ENCODE results near the gene TNFSF13B.

The TNFSF13B gene

GRCh38 chr13:108283110-108283509 is 13.6 kb downstream of the TNFSF13B start:
- Histone ChIP-seq H3K27ac (no peak overlapping the region), H3K27me3 (no peaks in the 10 kb centered on the region), H3K4me3 (ENCODE audit: low read depth in 1 of 2, low read length in 1 of 2) (no peak overlapping the region), H3K9me3 (no peaks in the 10 kb centered on the region), H3K36me3 (peaks cover 16% of the 10 kb centered on the region), H3K4me1 (ENCODE audit: control insufficient read depth in 1 of 2, insufficient read depth in 1 of 2, low read depth in 1 of 2, low read length in 1 of 2) (peaks cover 13 to 19% of the 10 kb centered on the region in 2 experiments)
- TF ChIP-seq CTCF (IDR thresholded peaks at IDR 0.05): no peak

GRCh38 chr13:108288741-108289140 is 19.2 kb downstream of the TNFSF13B start:
- Histone ChIP-seq H3K36me3 (peaks cover 35% of the 10 kb centered on the region), H3K4me1 (ENCODE audit: control insufficient read depth in 1 of 2, insufficient read depth in 1 of 2, low read depth in 1 of 2, low read length in 1 of 2) (no peaks in the 10 kb centered on the region), H3K9me3 (no peaks in the 10 kb centered on the region), H3K27me3 (no peaks in the 10 kb centered on the region), H3K27ac (no peak overlapping the region), H3K4me3 (ENCODE audit: low read depth in 1 of 2, low read length in 1 of 2) (no peak overlapping the region)
- TF ChIP-seq CTCF (IDR thresholded peaks at IDR 0.05): no peak

- Histone ChIP-seq H3K27me3 (no peaks in the 10 kb centered on the region), H3K9me3 (no peaks in the 10 kb centered on the region), H3K27ac (no peak overlapping the region), H3K4me3 (ENCODE audit: low read depth in 1 of 2, low read length in 1 of 2) (no peak overlapping the region), H3K4me1 (ENCODE audit: control insufficient read depth in 1 of 2, insufficient read depth in 1 of 2, low read depth in 1 of 2, low read length in 1 of 2) (no peaks in the 10 kb centered on the region), H3K36me3 (peaks cover 35% of the 10 kb centered on the region)
- TF ChIP-seq CTCF (IDR thresholded peaks at IDR 0.05): no peak
These were observed 20.3 kb downstream of the TNFSF13B start for GRCh38 chr13:108289819-108290218.

- Histone ChIP-seq H3K27me3 (no peaks in the 10 kb centered on the region), H3K27ac (no peak overlapping the region), H3K4me3 (ENCODE audit: low read depth in 1 of 2, low read length in 1 of 2) (no peak overlapping the region), H3K9me3 (no peaks in the 10 kb centered on the region), H3K4me1 (ENCODE audit: control insufficient read depth in 1 of 2, insufficient read depth in 1 of 2, low read depth in 1 of 2, low read length in 1 of 2) (no peaks in the 10 kb centered on the region), H3K36me3 (no peaks in the 10 kb centered on the region)
- TF ChIP-seq CTCF (IDR thresholded peaks at IDR 0.05): no peak
These were observed 27.6 kb downstream of the TNFSF13B start for GRCh38 chr13:108297114-108297513.

GRCh38 chr13:108302279-108302678 is 32.8 kb downstream of the TNFSF13B start:
- H3K36me3 ChIP-seq: peaks cover 34% of the 10 kb centered on the region
- no peaks in the 10 kb centered on the region for H3K27me3 ChIP-seq
- TF ChIP-seq CTCF (IDR thresholded peaks at IDR 0.05): no peak
- H3K4me3 ChIP-seq (ENCODE audit: low read depth in 1 of 2, low read length in 1 of 2): no peak overlapping the region
- no peaks in the 10 kb centered on the region for H3K9me3 ChIP-seq
- H3K27ac ChIP-seq: no peak overlapping the region
- H3K4me1 ChIP-seq (ENCODE audit: control insufficient read depth in 1 of 2, insufficient read depth in 1 of 2, low read depth in 1 of 2, low read length in 1 of 2): no peaks in the 10 kb centered on the region
